GM21737 (cell line): ENCODE data around the gene TNKS1BP1.
"Not testable (repeated sequence)": the region's sequence is repeated elsewhere in the genome, so short reads cannot be mapped to it uniquely, and the experiment has no call there.

ENCODE experiments used
- ATAC-seq: cut with Tn5 transposase; IDR thresholded peaks from one replicate; pipeline ENCODE4 v1.9.1; 2021; ENCODE audit warnings: mild to moderate bottlenecking, moderate library complexity; ENCODE audit not compliant: unreplicated experiment

The TNKS1BP1 gene

GRCh38 chr11:57294225-57295131 is 30.3 kb downstream of the TNKS1BP1 start:
- no peak for ATAC-seq

GRCh38 chr11:57290288-57290687 is 34.5 kb downstream of the TNKS1BP1 start:
- ATAC-seq: no peak

- no peak for ATAC-seq
Measured at GRCh38 chr11:57288771-57289579, 35.8 kb downstream of the TNKS1BP1 start.

- ATAC-seq: no peak
Measured at GRCh38 chr11:57287884-57288283, 36.9 kb downstream of the TNKS1BP1 start.

GRCh38 chr11:57283231-57283990 is 41.3 kb downstream of the TNKS1BP1 start:
- ATAC-seq: no peak

GRCh38 chr11:57281546-57281945 is 43.2 kb downstream of the TNKS1BP1 start:
- not testable (repeated sequence) for ATAC-seq

GRCh38 chr11:57279116-57279515 is 45.6 kb downstream of the TNKS1BP1 start:
- ATAC-seq: no peak

- no peak for ATAC-seq
Measured at GRCh38 chr11:57278721-57279095, 46.0 kb downstream of the TNKS1BP1 start.

GRCh38 chr11:57277845-57278720 is 46.7 kb downstream of the TNKS1BP1 start:
- peak; percentile 64 for ATAC-seq

GRCh38 chr11:57276971-57277675 is 47.6 kb downstream of the TNKS1BP1 start:
- no peak for ATAC-seq

- no peak for ATAC-seq
Measured at GRCh38 chr11:57276169-57276970, 48.4 kb downstream of the TNKS1BP1 start.

GRCh38 chr11:57275582-57275981 is 49.2 kb downstream of the TNKS1BP1 start:
- ATAC-seq: no peak

- ATAC-seq: no peak
Measured at GRCh38 chr11:57274904-57275498, 49.8 kb downstream of the TNKS1BP1 start.

- no peak for ATAC-seq
Measured at GRCh38 chr11:57273448-57274058, 51.2 kb downstream of the TNKS1BP1 start.

GRCh38 chr11:57269571-57270021 is 55.2 kb downstream of the TNKS1BP1 start:
- no peak for ATAC-seq

- no peak for ATAC-seq
Measured at GRCh38 chr11:57266157-57266556, 58.6 kb downstream of the TNKS1BP1 start.

- no peak for ATAC-seq
Measured at GRCh38 chr11:57263351-57263750, 61.4 kb downstream of the TNKS1BP1 start.

- ATAC-seq: no peak
Measured at GRCh38 chr11:57262157-57262556, 62.6 kb downstream of the TNKS1BP1 start.
